Endothelial cell of umbilical vein (primary cell): ENCODE data around the gene XRN2. TPM values are rescaled to one million over a fixed set of nuclear protein-coding genes. Genes with fewer than 3 reads are reported as not detected.

Experiments used
- BruUV-seq: library from RNA; stranded (reverse); fragments of 400-500 nt; replicated peaks from 2 replicates; lab custom pipeline; 2021; lab: Mats Ljungman, UMichigan
- CTCF ChIA-PET: fragments of 300-600, 350-600 bp; sonication (Branson Sonifier 250); formaldehyde crosslinking; loops from one replicate; lab custom pipeline; 2021; ENCODE audit warnings: antibody characterized with exemption, inconsistent platforms; lab: Charles Lee
- POLR2A ChIA-PET: fragments of 300-600, 350-600 bp; sonication (Branson Sonifier 250); formaldehyde crosslinking; loops from one replicate; lab custom pipeline; 2021; ENCODE audit warnings: antibody characterized with exemption, inconsistent platforms; lab: Charles Lee
- DNase-seq: peaks from one replicate; pipeline ENCODE4 v3.0.0-alpha.2; 2011; ENCODE audit warnings: low read depth, low spot score
- FAIRE-seq: peaks from 2 replicates; lab custom pipeline; 2011; peaks lifted over from hg19 to GRCh38; lab: Jason Lieb, UNC
- H2AFZ ChIP-seq: 2 replicates; pipeline ENCODE4 v1.6.0; 2012; ENCODE audit warnings: low read depth, low read length, control low read depth, inconsistent platforms
- H3K27ac ChIP-seq: 2 replicates; pipeline ENCODE4 v1.5.1; 2011; ENCODE audit warnings: low read depth, mild to moderate bottlenecking, control low read depth, low read length, moderate library complexity; ENCODE audit not compliant: insufficient read depth
- H3K27me3 ChIP-seq, 2 experiments: 2 replicates each; pipeline versions ENCODE4 v1.6.0 to v1.6.1; 2011; ENCODE audit warnings: low read length in 2 of 2, mixed read lengths in 1 of 2; ENCODE audit not compliant: control insufficient read depth in 2 of 2, insufficient read depth in 2 of 2
- H3K36me3 ChIP-seq, 2 experiments: 2 replicates in 1 of 2; 3 replicates in 1 of 2; pipeline ENCODE4 v1.5.1; 2011; ENCODE audit warnings: low read length in 2 of 2, mild to moderate bottlenecking in 1 of 2, moderate library complexity in 1 of 2; ENCODE audit not compliant: control insufficient read depth in 2 of 2, insufficient read depth in 2 of 2; ENCODE audit errors: extremely low read depth in 1 of 2
- H3K4me1 ChIP-seq: 3 replicates; pipeline ENCODE4 v1.5.1; 2011; ENCODE audit warnings: mild to moderate bottlenecking, low read length; ENCODE audit not compliant: control insufficient read depth, insufficient read depth; ENCODE audit errors: extremely low read depth
- H3K4me2 ChIP-seq: 2 replicates; pipeline ENCODE4 v1.6.1; 2011; ENCODE audit warnings: low read length, control low read depth, mixed read lengths; ENCODE audit not compliant: insufficient read depth
- H3K4me3 ChIP-seq, 3 experiments: fragments of 200-600 bp in 1 of 3; sonication (generic), shearing (Covaris generic) in 1 of 3; replicated peaks in 1 of 3; 2 replicates each; pipeline ENCODE4 v1.5.1; 2011 to 2016; ENCODE audit warnings: control low read depth in 3 of 3, low read length in 3 of 3, mild to moderate bottlenecking in 2 of 3, inconsistent platforms in 1 of 3, low read depth in 1 of 3, moderate library complexity in 1 of 3; ENCODE audit not compliant: insufficient read depth in 1 of 3
- H3K79me2 ChIP-seq: 2 replicates; pipeline ENCODE4 v1.6.0; 2012; ENCODE audit warnings: low read length, inconsistent platforms; ENCODE audit not compliant: control insufficient read depth, insufficient read depth
- H3K9ac ChIP-seq: replicated peaks from 2 replicates; pipeline ENCODE3; 2011; ENCODE audit warnings: low read length, control low read depth; ENCODE audit not compliant: insufficient read depth; ENCODE audit errors: extremely low read depth
- H3K9me1 ChIP-seq: replicated peaks from 3 replicates; pipeline ENCODE4 v1.6.0; 2011; ENCODE audit warnings: mild to moderate bottlenecking, low read length; ENCODE audit not compliant: control insufficient read depth, insufficient read depth; ENCODE audit errors: extremely low read depth
- H3K9me3 ChIP-seq: replicated peaks from 2 replicates; pipeline ENCODE4 v1.5.1; 2012; ENCODE audit warnings: low read length, inconsistent platforms; ENCODE audit not compliant: control insufficient read depth, insufficient read depth
- H4K20me1 ChIP-seq: replicated peaks from 2 replicates; pipeline ENCODE3; 2011; ENCODE audit warnings: mild to moderate bottlenecking, low read length; ENCODE audit not compliant: control insufficient read depth, insufficient read depth; ENCODE audit errors: extremely low read depth
- EZH2 ChIP-seq: IDR thresholded peaks from 2 replicates; pipeline ENCODE4 v1.6.1; 2012; ENCODE audit warnings: borderline replicate concordance, low read depth, mild to moderate bottlenecking, moderate library complexity, low read length, inconsistent platforms; ENCODE audit not compliant: severe bottlenecking
- MAX ChIP-seq: IDR thresholded peaks from 2 replicates; pipeline ENCODE4 v1.6.1; 2011; ENCODE audit not compliant: insufficient read depth, insufficient read length
- MYC ChIP-seq: IDR thresholded peaks from one replicate; pipeline ENCODE4 v1.6.1; 2011; ENCODE audit warnings: mild to moderate bottlenecking, low read depth, low read length
- POLR2A ChIP-seq: IDR thresholded peaks from 2 replicates; pipeline ENCODE4 v1.6.1; 2012; ENCODE audit warnings: low read depth, mild to moderate bottlenecking, control low read depth, low read length
- dilution Hi-C: fragments of 300-500 bp; cut with MboI; formaldehyde crosslinking; loops from one replicate; pipeline ENCODE4 v1.15.0; 2019; ENCODE audit warnings: low sequenced_read_pairs; ENCODE audit not compliant: extremely low pct_ligation_motif_present
- intact Hi-C: fragments of 100-400 bp; cut with micrococcal nuclease; formaldehyde crosslinking; loops from one replicate; pipeline ENCODE4 v1.10.0; 2022
- polyA plus RNA-seq, 4 experiments: library from polyadenylated mRNA; depleted of rRNA in 3 of 4; stranded (reverse) in 3 of 4; unstranded in 1 of 4; fragments of >200 nt; gene quantifications; 2 replicates each; pipeline versions ENCODE4 v1.2.1 to v1.2.3, GENCODE V29; 2011 to 2012; ENCODE audit warnings: missing spikeins in 1 of 4
- total RNA-seq: library from RNA; stranded (reverse); gene quantifications from 2 replicates; pipeline ENCODE4 v1.2.3, GENCODE V29; 2021

The XRN2 gene
- total and polyA plus RNA-seq, 2 donors (not counting 3 experiments of a cell fraction or from before 2014, with no cell fraction given), result 32.3 to 66.6 TPM

GRCh38 chr20:21344961-21345360, 41.8 kb downstream of the XRN2 start:
- intact Hi-C loops, result no loop called here
- Histone ChIP-seq H3K9me3 (no peaks in the 10 kb centered on the region), H3K36me3 (peaks cover 2 to 17% of the 10 kb centered on the region in 2 experiments), H3K4me2 (no peak overlapping the region), H3K79me2 (no peaks in the 10 kb centered on the region), H4K20me1 (no peaks in the 10 kb centered on the region), H3K27ac (no peak overlapping the region), H3K9ac (no peak overlapping the region), H3K27me3 (no peaks in the 10 kb centered on the region), H2AFZ (no peak overlapping the region), H3K9me1 (no peaks in the 10 kb centered on the region), H3K4me1 (peaks cover 12% of the 10 kb centered on the region), H3K4me3 (no peak overlapping the region)
- FAIRE-seq (no peak), DNase-seq (no peak)
- ChIA-PET POLR2A (no interaction called here), CTCF (interaction anchor here (1.0 to 2.7 kb wide), 4 partner anchors 12 to 109 kb away, joined by 4 to 10 read pairs (median 6); no protein-coding TSS in a partner anchor)
- TF ChIP-seq MYC, result no peak
- TF ChIP-seq EZH2, result no peak
- BruUV-seq, result no TSS peak
- dilution Hi-C loops, result no loop called here

DNA sequence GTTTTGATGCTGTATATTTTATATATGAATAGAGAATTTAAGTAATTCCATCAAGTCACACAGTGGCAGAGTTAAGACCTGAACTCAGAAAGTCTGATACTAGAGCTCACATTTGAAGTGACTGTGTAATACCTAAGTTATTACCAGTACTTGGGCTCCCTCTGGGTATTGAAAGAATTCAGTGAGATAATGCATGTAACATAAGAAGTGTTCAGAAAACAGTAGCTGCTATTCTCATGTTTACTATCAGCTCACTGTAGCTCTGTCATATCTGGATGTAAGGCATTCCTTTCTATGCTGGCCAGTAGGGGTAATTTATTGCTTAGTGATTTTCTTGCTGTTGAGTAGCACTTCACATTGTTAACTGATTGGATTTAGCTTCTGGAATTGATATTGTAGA, 49.6 kb downstream of the XRN2 start:
- intact Hi-C loops (no loop called here), dilution Hi-C loops (no loop called here)
- no peaks in the 10 kb centered on the region for H4K20me1 ChIP-seq
- H3K4me1 ChIP-seq, result peaks cover 5% of the 10 kb centered on the region
- no peaks in the 10 kb centered on the region for H3K9me3 ChIP-seq
- peak; percentile 18 for DNase-seq
- no peak for FAIRE-seq
- CTCF ChIA-PET, result interaction anchor here (0.7 to 3.0 kb wide), 11 partner anchors 9 to 152 kb away, joined by 3 to 19 read pairs (median 4); no protein-coding TSS in a partner anchor
- POLR2A ChIA-PET, result no interaction called here
- H3K4me2 ChIP-seq, result no peak overlapping the region
- no TSS peak for BruUV-seq
- no peak overlapping the region for H3K9ac ChIP-seq
- no peak overlapping the region for H2AFZ ChIP-seq
- no peak for TF ChIP-seq EZH2
- TF ChIP-seq MAX, result no peak
- TF ChIP-seq POLR2A, result no peak
- peaks cover 1 to 6% of the 10 kb centered on the region in 2 experiments for H3K36me3 ChIP-seq
- H3K9me1 ChIP-seq, result no peaks in the 10 kb centered on the region
- no peak overlapping the region for H3K27ac ChIP-seq
- H3K4me3 ChIP-seq, result no peak overlapping the region
- H3K79me2 ChIP-seq, result no peaks in the 10 kb centered on the region
- H3K27me3 ChIP-seq, result no peaks in the 10 kb centered on the region
